GM21619 (cell line): Measurements from ENCODE around the gene PLXNA4.
A peak's percentile ranks its signal among the peaks of the same experiment; 100 is the strongest.

Experiments used
- ATAC-seq: cut with Tn5 transposase; IDR thresholded peaks from one replicate; pipeline ENCODE4 v1.9.1; 2021; ENCODE audit not compliant: unreplicated experiment

Gene PLXNA4

DNA sequence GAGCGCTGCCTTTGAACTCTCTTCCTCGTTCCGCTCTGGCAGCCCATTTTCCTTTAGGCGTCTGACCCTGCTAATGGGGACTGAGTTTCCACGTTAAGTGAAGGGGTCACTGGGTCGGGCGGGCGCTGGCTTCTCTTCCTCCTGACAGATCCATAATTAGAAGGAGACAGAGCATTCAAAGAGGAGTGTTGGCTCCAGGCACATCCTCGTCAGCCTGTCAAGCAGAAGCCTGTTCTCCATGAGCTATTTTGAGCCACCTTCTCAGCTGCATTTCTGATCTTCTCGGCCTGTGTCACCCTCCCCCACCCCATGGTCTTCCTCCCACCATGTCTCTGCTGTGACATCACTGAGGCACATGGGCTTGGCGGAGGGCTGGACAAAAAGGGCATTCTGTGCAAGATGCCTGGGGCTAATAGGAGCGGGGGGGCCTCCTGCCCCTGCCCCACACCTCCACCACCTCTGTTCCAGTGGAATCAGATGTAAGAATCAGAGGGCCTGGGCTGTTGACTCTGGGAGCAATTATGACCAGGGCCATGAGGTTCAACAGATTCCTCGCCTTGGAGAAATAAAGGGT, 248.1 kb downstream of the PLXNA4 start:
- ATAC-seq = no peak

DNA sequence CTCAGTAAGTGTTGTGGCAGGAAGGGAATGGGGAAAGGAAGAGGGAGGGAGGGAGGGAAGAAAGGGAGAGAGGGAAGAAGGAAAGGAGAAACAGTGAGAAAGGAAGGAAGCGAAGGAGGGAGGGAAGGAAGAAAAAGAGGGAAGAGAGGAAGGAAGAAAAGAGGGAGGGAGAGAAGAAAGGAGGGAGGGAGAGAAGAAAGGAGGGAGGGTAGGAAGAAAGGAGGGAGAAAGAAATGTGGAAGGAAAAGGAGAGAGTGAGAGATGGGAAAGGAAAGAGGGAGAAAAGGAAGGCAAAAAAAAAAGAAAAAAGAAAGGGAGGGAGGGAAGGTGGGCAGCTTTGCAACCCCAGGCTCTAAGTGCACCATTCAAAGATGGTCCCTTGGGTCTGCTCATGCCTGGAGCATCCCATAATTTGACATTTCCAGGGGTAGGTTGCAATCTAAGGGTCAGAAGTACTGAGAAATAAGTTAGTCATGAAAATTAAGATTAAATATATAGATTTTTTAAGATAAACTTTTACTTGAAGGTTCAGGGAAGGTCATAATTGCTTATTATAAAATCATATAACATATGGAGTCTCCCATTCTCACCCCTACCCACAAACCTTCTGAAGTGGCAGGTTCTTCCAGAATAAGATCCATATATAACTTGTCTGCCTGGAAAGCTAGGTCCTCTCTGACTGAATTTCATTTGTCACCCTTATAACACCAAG, 249.2 kb downstream of the PLXNA4 start:
- no peak for ATAC-seq

DNA sequence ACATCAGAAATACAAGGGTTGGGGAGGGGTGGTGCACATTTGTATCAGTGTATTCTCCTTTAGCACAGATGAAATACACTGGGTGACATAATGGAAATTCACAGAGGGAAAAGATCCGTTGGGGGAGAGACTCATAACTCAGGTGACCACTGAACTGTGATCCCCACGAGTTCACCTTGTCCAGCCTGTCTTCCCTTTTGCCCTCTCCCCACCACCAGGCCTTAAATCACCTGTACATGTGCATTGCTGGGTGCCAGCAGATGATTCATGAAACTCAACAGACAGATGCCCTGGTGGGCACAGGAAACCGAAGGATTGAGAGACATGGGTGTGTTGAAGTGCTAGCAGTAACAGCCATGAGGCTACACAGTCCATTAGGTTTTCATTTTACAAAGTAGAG, 253.3 kb downstream of the PLXNA4 start:
- ATAC-seq = no peak

DNA sequence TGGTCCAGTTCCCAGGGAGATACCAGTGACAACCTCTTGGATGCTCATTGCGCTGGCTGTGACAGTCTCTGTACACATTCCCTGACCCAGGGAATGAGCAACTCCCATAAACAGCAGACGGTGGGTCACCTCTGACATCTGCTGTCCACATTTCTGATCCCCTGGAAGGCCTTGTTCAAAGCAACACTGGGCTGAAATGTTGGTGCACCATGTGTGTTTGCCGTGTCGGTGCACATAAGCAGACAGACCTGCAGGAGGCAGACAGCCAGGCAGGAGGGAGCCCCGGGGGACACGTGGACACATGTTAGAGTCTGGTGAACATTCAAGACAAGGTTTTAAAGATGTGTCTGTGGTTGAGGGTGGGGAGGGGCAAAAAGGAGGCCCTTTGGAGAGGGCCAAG, 254.9 kb downstream of the PLXNA4 start:
- no peak for ATAC-seq

DNA sequence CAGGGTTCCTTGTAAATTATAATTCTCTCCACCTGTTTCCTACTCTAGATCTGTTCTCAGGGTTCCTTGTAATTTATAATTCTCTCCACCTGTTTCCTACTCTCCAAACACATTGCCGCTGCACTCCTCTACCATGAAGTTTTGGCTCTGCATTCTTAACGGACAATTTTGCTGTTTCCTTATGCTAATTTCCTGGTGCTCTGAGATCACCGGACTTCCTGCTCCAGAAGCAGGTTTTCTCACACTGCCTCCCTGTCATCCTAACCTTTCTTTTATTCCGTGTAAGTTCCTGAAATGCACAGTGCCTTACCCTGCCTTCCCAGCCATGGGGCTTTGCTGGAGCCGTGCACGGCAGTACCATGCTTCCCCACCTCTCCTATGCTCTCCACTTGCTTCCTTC, 256.8 kb downstream of the PLXNA4 start:
- ATAC-seq = no peak

DNA sequence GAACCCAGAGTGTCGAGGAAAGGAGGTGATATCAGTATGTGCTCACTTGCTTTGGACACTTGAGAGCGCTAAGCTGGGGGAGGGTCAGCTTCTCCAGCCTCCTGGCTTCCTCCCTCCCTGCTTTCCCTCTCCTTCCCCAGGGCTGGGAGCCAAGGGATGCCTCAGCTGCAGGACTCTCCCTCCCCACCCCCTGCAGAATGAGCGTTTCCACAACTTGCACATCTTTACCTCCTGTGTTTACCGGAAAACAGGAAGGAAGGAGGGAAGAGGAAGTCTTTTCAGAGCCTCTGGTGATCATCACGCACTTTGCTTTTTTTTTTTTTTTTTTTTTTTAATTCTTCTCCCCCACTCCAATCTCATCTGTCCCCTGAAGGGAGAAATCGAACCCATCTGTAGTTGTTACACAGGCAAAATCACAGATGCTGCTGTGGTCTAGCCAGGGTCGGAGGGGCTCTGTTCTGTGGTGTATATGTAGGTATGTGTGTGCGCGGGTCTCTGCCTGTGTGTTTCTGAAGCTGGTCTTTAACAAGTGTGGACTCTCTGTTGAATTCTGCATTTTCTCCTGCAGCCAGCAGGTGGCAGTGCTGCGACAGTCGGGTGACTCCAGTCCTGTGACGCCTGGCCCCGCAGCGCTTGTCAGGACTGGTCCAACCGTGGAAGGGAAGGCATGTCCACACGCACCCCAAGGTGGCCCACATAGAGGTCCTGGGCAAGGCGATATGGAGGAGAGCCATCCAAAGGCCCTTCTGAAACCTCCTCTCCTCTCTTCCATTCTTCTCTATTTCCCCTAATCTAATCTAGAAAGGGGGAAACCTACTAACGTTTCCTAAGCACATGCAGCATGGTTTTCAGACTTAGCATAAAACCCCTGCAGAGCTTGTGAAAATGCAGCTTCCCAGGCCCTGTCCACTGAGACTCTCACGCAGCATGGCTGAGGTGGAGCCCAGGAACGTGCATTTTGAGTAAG, 257.6 kb downstream of the PLXNA4 start:
- peak; percentile 94 for ATAC-seq

DNA sequence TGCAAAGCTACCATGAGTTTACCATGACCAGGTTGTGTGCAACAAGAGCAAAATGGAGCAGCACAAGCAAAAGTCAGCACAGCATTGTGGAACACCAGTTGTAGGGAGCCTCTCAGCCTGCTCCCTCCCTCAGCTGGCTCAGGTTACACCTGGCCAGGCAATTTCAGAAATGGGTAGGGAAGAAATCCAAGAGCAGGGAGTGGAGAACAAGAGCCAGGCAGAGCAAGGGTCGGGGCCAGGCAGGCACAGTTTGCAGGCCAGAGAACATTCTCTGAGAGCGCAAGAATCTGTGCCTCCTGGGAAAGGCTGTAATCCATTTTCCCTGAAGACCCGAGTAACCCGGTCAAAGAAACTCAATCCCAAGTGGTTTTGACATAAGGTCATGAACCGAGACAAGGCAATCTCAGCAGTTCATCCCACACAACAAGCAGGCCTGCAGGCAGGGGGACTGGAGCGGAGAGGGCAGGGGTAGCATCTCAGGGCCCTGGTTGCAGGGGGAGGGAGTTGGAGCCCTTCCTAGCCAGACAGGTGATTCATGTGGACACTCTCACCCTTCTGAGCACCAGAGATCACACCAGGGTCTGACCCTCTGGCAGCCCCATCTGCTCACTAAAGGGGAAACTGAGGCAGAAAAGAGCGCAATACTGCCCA, 258.4 kb downstream of the PLXNA4 start:
- ATAC-seq = no peak

DNA sequence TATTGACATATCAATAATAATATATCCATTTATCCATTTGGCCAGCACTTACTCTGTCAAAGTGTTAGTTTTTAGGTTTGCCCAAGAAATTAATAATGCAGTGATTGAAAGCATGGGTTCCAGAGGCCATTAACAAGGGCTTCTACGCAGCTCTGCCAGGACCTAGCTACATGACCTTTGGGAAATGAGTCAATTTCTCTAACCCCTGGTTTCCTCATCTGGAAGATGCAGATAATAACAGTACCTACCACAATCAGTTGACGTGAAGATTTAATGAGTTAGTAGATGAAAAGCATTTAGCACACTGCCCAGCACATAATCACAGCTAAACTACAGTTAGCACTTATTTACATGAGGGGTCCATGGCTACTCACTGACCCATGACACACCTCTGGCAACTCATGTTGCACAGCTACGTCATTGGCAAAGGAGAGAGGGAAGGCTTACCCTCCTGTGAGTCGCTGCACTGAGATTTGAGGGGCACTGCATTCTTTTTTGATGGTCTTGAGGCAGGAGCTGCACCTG, 263.7 kb downstream of the PLXNA4 start:
- ATAC-seq = no peak

DNA sequence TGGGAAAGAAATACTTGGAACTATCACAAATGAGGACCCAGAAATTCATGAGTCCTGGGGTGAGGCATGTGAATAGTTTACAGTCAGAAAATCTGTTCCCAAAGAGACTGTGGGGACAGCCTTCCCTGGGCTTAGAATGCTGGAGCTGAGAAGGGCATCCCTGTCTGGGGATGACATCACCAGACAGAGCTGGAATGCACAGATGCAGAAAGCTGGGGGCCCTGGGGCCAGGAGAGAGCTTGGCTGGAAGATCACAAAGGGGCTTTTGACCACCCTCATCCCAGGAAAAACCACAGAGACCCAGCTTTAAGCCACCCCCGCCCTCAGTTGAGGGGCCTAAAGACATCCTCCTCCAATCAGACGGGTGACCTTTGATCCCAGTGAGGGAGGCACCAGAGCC, 264.5 kb downstream of the PLXNA4 start:
- no peak for ATAC-seq

DNA sequence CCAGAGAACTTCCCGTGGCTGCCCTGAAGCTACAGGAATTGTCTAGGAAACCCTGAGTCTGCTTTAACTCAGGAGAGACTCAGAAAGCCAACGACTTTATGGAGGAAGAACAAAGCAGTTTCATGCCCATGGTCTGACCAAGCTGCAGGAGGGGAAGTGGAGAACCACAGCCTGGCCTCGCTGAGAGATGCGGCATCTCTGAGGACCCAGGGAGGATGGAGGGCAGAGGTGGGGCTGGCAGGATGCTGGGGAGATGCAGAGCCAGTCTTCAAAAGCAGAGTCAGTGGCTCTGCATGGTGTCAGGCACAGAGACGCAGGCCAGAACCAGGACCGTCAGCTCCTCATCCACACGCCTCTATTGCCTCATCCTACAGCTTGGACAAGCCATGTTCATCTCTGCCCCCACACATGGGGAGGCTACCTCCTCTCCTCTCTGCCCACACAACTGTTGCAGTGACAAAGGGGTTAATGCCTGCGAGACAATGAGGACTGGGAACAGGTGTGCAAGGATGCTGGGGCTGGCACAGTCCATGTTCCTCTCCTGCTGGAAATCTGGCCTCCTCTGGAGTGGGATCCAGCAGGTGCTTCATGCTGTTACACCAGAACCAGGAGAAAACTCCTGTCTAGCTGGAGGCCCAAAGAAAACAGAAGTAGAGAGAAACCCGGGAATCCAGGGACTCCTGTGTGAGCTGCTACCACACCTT, 267.0 kb downstream of the PLXNA4 start:
- no peak for ATAC-seq

DNA sequence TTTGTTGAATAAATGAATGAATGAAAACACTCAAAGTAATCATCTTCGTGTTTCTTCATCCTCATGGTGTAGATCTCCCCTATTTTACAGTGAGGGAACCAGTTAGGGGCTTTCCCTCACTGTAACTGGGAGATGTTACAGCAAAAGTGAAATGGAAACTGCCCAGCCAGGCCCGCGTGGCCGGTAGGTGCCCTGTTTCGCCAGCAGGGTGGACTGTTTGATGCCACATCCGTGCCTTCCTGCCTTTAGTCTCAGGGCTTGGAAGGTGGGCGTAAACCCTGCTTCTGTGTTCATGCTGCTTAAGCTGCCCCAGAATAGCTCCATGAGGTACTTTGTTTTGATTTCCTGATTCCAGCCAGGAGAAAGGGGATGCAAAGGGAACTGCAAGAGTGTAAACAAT, 268.8 kb downstream of the PLXNA4 start:
- no peak for ATAC-seq

DNA sequence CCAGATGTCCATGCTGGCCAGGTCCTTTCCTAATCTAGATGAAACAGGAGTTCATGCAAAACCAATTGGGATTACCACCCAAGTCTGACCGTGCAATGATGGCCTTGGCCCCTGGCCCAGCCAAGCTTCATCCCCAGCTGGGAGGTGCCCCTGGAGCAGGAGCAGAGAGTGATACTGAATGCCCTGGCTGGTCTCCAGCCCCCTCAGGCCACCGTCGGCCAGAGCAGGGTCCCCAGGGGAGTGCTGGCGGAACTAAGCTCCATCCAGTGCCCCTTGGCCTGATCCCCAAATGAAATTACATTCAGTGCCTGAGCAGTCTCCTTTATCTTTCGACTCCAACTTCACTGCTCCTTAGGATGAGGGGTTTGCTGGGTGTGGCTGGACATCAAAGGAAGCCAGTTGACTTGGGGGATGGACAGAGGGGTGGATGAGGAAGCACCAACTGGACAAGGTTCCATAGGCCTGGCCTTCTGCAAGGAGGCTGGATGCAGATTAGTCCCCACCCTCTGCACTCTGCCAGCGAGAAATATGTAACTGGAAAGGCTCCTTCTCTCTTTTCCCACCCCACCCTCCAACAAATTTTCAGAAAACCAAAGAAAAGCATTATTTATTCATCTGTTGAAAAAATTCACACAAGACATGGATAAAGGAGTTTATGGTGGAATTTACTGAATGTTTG, 275.5 kb downstream of the PLXNA4 start:
- no peak for ATAC-seq

DNA sequence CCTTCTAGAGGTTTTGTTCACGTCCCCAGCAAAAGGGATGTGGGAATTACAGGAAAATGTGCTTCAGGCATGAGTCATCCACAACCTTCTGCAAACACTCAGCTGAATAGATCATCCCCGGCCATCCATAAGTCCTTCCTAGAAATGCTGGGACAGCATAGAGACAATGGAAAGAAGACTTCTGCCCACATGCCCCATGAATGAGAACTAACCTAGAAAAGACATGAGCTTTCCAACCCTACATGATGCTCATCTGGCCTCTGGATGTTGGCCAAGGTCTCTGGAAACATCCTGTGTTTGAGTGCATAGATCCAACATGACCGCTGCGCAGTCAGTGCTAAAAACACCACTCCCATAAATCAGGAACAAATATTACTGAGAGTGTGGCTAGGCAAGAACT, 277.5 kb downstream of the PLXNA4 start:
- no peak for ATAC-seq

DNA sequence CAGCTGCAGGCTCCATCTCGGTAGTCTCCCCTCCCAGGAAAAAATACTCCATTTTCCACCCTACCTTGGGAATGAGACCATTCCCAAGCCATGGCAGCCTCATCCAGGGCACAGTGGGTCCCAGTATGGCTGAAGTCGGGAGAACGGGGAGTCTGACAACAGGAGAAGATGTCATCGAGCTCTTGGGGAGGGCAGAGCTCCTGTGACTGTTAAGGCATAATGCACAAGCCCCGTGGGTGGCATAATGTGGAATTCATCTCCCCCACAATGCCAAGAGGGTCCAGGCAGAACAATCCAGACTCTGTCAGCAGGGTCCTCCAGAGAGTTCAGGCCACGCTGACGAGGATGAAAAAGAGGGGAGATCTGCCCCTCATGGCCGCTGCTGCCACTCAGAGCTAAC, 279.4 kb downstream of the PLXNA4 start:
- ATAC-seq = no peak

DNA sequence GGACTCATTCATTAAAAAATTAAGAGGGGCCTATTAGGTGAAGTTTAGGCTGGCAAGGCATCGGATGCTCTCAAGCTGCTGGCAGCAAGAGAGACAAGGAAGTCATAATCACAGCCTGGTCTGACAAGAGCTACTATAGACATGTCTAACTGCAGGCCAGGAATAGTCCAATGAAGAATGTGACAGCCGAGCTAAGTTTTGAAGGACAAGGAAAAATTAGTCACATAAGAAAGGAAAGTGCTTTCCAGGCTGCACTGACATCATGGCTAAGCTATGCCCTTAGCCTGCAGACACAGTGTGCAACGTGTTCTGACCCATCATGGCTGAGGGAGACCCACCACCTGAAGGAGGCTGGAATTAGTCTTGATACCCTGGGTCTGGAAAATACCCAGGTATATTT, 281.1 kb downstream of the PLXNA4 start:
- ATAC-seq = no peak

DNA sequence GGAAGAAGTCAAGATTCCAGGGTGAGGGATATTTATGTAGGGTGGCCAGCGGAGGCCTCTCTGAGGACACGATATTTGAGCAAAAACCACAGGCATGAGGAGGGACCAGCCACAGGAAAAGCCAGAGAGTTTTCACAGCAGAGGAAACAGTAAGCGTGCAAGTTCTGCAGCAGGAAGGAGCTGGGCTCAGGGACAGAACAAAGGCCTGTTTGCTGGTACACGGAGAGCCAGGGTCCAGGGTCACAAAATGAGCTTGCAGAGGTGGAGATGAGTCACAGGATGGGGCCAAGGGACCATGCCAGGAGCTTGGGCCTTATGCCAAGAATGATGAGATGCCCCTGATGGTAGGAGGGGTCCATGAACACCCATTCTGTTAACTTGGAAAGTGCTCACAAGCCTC, 283.5 kb downstream of the PLXNA4 start:
- no peak for ATAC-seq

DNA sequence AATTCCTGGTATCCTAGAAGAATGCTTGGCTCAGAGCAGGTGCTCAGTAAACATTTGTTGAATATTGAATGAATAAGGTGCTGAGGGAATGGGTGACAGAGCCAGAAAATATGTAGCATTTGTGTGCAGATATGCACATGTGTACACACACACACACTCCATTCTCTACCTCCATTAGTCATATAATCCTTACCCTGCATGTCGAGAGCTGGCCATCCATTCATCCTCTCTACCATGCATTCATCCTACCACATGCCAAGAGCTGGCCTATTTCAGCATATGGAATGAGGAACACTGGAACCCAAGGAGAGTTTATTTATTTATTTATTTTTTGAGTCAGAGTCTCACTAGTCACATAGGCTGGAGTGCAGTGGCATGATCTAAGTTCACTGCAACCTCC, 284.8 kb downstream of the PLXNA4 start:
- no peak for ATAC-seq

DNA sequence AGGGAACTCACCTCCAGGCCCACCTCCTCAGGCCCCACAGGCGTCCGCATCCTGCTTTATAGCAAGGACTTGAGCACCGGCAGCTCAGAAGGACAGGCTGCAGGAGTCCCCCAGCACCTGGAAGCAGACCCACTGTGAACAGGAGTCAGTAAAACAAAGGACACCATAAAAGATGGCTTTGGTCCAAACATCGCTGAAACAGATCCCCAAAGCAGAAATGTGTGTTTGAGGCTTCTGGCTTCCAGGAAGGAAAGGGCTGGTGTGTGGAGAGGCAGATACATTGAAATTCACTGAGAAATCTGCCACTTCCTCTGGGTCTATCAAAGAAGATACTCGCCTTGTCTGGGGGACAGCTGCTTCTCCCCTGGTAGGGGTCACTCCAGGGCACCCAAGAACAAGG, 286.2 kb downstream of the PLXNA4 start:
- no peak for ATAC-seq

DNA sequence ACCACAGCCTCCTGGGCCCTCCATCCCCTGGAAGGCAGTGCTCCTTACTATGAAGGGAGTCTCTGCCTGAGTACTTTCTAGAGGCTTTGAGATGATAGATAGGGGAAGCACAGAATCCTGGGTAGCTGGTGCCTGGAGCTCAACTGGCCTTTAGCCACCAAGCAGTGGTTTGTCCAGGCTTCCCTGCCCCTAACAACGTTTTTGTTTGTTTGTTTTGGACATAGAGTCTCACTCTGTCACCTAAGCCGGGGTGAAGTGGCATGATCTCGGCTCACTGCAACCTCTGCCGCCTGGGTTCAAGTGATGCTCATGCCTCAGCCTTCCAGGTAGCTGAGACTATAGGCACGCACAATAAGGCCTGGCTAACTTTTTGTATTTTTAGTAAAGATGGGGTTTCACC, 289.4 kb downstream of the PLXNA4 start:
- no peak for ATAC-seq

DNA sequence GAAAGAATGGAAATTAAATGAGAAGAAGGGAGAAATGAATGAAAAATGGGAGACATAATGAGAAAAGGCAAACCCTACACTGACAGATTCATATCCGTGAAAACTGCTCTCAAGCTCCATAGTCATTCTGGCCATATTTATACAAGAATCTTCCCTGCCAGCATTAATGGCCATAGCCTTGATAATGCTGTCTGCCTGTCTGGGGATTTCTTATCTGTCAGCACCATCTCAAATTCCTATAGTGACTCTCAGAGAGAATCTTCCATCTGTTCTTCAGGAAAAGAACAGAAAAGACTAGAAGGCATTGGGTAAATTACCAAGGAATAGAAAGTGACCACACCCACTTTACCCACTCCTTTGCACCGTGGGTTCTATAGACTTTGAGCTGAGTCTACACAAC, 295.9 kb downstream of the PLXNA4 start:
- ATAC-seq = no peak
